ENCODE results near the gene THOC1.

The THOC1 gene

GRCh38 chr18:213966-214365, 53.9 kb downstream of the THOC1 start:
- DNase-seq (ENCODE audit: low spot score) = peak; percentile 24

- DNase-seq (ENCODE audit: low spot score) = no peak
Measured at GRCh38 chr18:213505-213904, 54.3 kb downstream of the THOC1 start.

- DNase-seq (ENCODE audit: low spot score) = no peak
Measured at GRCh38 chr18:212780-213179, 55.1 kb downstream of the THOC1 start.

GRCh38 chr18:211582-211981, 56.3 kb downstream of the THOC1 start:
- DNase-seq (ENCODE audit: low spot score) = no peak

GRCh38 chr18:210733-211132, 57.1 kb downstream of the THOC1 start:
- no peak for DNase-seq (ENCODE audit: low spot score)

GRCh38 chr18:210075-210474, 57.8 kb downstream of the THOC1 start:
- no peak for DNase-seq (ENCODE audit: low spot score)

GRCh38 chr18:199768-200167, 68.1 kb downstream of the THOC1 start:
- DNase-seq (ENCODE audit: low spot score) = no peak

GRCh38 chr18:199214-199613, 68.6 kb downstream of the THOC1 start:
- DNase-seq (ENCODE audit: low spot score) = no peak

GRCh38 chr18:195651-196050, 72.2 kb downstream of the THOC1 start:
- peak; percentile 25 for DNase-seq (ENCODE audit: low spot score)

GRCh38 chr18:192801-193200, 75.0 kb downstream of the THOC1 start:
- DNase-seq (ENCODE audit: low spot score) = no peak

- no peak for DNase-seq (ENCODE audit: low spot score)
Measured at GRCh38 chr18:191725-192124, 76.1 kb downstream of the THOC1 start.

GRCh38 chr18:189254-189653, 78.6 kb downstream of the THOC1 start:
- no peak for DNase-seq (ENCODE audit: low spot score)

GRCh38 chr18:183769-184168, 84.1 kb downstream of the THOC1 start:
- DNase-seq (ENCODE audit: low spot score) = no peak

GRCh38 chr18:181711-182110, 86.1 kb downstream of the THOC1 start:
- no peak for DNase-seq (ENCODE audit: low spot score)

- DNase-seq (ENCODE audit: low spot score) = no peak
Measured at GRCh38 chr18:179499-179898, 88.3 kb downstream of the THOC1 start.

- no peak for DNase-seq (ENCODE audit: low spot score)
Measured at GRCh38 chr18:172361-172760, 95.5 kb downstream of the THOC1 start.
